ENCODE results near the gene SLC8A1.
A peak's percentile ranks its signal among the peaks of the same experiment; 100 is the strongest.

The SLC8A1 gene

GRCh38 chr2:40451918-40452605, at the start of gene SLC8A1:
SLC8A1 (minus strand) TSS chr2:40452090.
- peak in 13 of 56 donors; percentile 11 to 62 (median 43) for DNase-seq

GRCh38 chr2:40499437-40499836, 47.5 kb upstream of the SLC8A1 start:
- no peak for DNase-seq

- DNase-seq: no peak
Observed at GRCh38 chr2:40497251-40497859, 45.5 kb upstream of the SLC8A1 start.

GRCh38 chr2:40489678-40489960, 37.7 kb upstream of the SLC8A1 start:
- DNase-seq: no peak

- DNase-seq: no peak
Observed at GRCh38 chr2:40488927-40489677, 37.2 kb upstream of the SLC8A1 start.

- DNase-seq: no peak
Observed at GRCh38 chr2:40488101-40488601, 36.3 kb upstream of the SLC8A1 start.

- peak in 4 of 56 donors; percentile 1 to 32 (median 10) for DNase-seq
Observed at GRCh38 chr2:40487602-40488001, 35.7 kb upstream of the SLC8A1 start.

GRCh38 chr2:40485854-40486253, 34.0 kb upstream of the SLC8A1 start:
- DNase-seq: no peak

GRCh38 chr2:40485318-40485717, 33.4 kb upstream of the SLC8A1 start:
- no peak for DNase-seq

- no peak for DNase-seq
Observed at GRCh38 chr2:40483549-40484243, 31.8 kb upstream of the SLC8A1 start.

GRCh38 chr2:40480596-40480995, 28.7 kb upstream of the SLC8A1 start:
- no peak for DNase-seq

- no peak for DNase-seq
Observed at GRCh38 chr2:40480073-40480472, 28.2 kb upstream of the SLC8A1 start.

- DNase-seq: no peak
Observed at GRCh38 chr2:40477361-40477760, 25.5 kb upstream of the SLC8A1 start.

GRCh38 chr2:40476436-40476835, 24.5 kb upstream of the SLC8A1 start:
- no peak for DNase-seq

- DNase-seq: no peak
Observed at GRCh38 chr2:40474306-40474705, 22.4 kb upstream of the SLC8A1 start.

GRCh38 chr2:40471866-40472265, 20.0 kb upstream of the SLC8A1 start:
- no peak for DNase-seq

GRCh38 chr2:40470822-40471813, 19.2 kb upstream of the SLC8A1 start:
- no peak for DNase-seq

- DNase-seq: no peak
Observed at GRCh38 chr2:40466935-40467572, 15.2 kb upstream of the SLC8A1 start.

GRCh38 chr2:40466332-40466906, 14.5 kb upstream of the SLC8A1 start:
- no peak for DNase-seq

GRCh38 chr2:40463112-40463511, 11.2 kb upstream of the SLC8A1 start:
- no peak for DNase-seq
